NCI-H2107 (cell line): ENCODE results near the gene ZNF2.
A peak's percentile ranks its signal among the peaks of the same experiment; 100 is the strongest.
"Not testable (repeated sequence)": the region's sequence is repeated elsewhere in the genome, so short reads cannot be mapped to it uniquely, and the experiment has no call there.

Experiments used
- DNase-seq: peaks from one replicate; lab custom pipeline; 2025; lab: John Stamatoyannopoulos, UW

ZNF2 gene

DNA sequence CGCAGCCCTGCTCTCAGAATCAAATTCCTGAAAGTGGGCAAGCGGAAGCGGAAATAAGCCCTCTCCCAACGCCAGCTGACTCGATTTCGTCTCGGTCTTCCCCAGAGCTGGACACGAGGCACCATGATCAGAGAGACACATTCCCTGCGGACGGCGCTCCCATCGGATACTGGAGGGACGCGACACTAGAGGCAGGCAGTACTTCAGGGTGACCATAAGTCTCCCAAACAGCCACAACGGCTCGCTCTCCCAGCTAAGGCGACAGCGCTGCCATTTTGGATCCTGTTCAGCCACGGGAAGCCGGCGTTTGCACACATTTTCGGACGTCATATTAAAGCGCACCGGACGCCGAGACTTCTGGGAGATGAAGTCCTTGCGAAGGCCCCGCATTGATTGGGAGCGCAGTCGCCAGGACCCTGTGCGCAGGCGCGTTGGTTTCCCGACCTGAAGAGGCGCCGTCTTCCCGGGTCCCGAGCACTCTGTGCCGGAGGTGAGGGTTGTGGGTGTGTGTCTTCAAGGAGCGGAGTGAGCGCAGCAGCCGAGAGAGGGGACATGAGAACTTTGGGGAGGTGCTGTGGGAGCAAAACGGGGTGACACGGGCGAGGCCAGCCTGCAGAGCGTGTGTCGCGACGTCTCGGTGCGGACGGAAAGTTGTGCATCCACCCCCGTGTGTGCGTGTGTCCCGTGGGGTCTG, at the start of gene ZNF2:
Gene ZNF2 (plus strand): TSS at position 439 of the 694 bp plus-strand sequence. CDS start 10,418 bp downstream, outside the sequence.
- peak; percentile 96 for DNase-seq

GRCh38 chr2:95121093-95121406, 44.6 kb upstream of the ZNF2 start:
- no peak for DNase-seq

- DNase-seq: peak; percentile 63
Measured at GRCh38 chr2:95121407-95122196, 44.0 kb upstream of the ZNF2 start, which contains the start of gene MRPS5. TSS of gene MRPS5 (minus strand) at chr2:95121808. CDS start at chr2:95121791, 17 bp downstream.

DNA sequence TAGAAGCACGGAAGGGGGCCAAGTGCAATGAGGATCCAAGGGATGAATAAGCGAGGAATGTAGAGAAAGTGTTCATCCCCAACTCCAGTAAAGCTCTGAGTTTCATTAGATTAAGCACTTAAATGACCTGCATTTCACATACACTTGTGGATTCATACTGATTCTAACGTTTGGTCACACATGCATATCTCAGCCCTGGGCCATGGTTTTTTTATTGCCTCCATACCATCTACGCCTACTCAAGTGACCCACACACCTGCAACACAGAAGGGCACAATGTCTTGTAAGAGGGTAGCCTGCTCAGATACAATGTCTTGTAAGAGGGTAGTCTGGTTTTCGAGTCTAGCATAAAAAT, 43.4 kb upstream of the ZNF2 start:
- DNase-seq: no peak

GRCh38 chr2:95138702-95139101, 26.9 kb upstream of the ZNF2 start:
- no peak for DNase-seq

- no peak for DNase-seq
Measured at GRCh38 chr2:95143838-95144237, 21.8 kb upstream of the ZNF2 start.

DNA sequence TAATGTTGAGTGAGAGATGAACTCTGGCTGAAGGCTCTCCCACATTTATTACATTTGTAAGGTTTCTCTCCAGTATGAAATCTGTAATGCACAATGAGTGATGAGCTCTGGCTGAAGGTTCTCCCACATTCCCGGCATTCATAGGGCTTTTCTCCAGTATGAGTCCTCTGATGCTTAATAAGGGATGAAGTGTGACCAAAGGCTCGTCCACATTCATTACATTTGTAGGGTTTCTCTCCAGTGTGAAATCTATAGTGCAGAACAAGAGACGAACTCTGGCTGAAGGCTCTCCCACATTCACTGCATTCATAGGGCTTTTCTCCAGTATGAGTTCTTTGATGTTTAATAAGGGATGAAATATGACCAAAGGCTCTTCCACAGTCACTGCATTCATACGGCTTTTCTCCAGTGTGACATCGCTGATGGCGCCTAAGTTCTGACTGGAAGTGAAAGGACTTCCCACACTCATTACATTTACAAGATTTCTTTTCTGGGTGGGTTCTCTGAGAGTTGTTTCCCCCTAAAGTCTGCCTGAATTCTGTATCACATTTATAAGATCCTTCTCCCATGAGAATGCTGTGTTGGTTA, 16.1 kb upstream of the ZNF2 start:
- DNase-seq: no peak

GRCh38 chr2:95158441-95158840, 7.2 kb upstream of the ZNF2 start:
- DNase-seq: no peak

- no peak for DNase-seq
Measured at GRCh38 chr2:95158891-95159619, 6.6 kb upstream of the ZNF2 start.

DNA sequence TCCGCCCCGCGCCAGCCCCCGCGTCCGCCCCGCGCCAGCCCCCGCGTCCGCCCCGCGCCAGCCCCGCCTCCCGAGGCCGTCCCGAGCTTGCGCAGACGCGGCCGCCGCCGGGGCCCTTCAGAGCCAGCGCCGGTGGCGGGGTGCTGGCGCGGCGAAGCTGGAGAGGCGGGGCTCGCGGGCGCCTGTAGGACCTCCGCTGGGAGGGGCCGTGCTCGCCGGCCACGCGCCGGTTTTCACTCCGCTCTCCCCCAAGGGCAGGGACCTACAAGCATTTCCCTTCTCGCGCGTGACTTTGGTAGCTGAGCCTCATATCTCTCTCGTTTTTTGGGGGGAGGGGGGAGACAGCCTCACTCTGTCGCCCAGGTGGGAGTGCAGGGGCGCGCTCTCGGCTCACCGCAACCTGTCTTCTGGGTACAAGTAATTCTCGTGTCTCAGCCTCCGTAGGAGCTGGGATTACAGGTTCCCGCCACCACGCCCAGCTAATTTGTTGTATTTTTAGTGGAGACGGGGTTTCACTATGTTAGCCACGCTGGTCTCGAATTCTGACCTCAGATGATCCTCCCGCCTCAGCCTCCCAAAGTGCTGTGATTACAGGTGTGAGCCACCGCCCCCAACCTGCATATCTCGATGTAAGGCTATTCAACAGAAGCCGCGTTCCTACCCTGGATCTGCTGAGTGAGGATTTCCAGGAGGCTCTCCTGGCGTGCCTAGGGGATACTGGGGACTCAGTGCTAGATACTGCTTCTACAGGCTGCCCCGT, 5.7 kb upstream of the ZNF2 start, which contains the start of gene ZNF514:
Gene ZNF514 (minus strand): TSS at position 159 of the 760 bp plus-strand sequence. CDS start 6,595 bp downstream, outside the sequence.
- DNase-seq: no peak

- DNase-seq: no peak
Measured at GRCh38 chr2:95165030-95165370, 609 bp upstream of the ZNF2 start.

DNA sequence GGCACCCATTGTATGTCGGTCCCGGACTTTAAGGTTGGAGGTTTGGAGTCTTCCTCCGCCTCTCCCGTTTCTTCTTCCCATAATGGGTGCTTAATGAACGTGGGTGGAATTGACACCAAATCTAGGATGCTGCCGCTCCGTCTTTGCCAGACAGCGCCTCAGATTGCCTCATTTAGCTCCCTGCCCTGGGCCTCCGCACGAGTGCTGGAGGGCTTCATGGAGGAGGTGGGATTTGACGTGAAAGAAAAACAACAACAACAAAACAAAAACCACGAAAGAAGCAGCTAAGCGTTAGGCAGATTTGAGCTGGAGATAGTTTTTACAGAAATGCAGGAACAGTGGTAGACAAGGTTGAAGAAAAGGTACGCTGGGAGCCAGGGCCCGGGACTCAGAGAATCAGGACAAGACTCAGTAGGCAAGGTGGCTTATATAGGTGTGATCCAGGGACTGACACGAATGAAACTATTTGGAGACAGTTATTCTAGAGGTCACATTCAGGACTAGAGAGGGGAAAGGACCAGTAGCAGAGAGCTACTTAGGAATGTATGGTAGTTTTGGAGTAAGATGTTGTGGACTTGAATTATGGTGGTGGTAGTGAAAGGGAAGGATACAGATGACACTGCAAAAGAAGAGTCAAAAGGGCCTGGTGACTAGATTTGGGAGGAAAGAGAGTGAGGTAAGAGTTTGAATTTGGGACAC, 605 bp downstream of the ZNF2 start:
- DNase-seq: no peak

- DNase-seq: no peak
Measured at GRCh38 chr2:95171902-95172301, 6.3 kb downstream of the ZNF2 start.

DNA sequence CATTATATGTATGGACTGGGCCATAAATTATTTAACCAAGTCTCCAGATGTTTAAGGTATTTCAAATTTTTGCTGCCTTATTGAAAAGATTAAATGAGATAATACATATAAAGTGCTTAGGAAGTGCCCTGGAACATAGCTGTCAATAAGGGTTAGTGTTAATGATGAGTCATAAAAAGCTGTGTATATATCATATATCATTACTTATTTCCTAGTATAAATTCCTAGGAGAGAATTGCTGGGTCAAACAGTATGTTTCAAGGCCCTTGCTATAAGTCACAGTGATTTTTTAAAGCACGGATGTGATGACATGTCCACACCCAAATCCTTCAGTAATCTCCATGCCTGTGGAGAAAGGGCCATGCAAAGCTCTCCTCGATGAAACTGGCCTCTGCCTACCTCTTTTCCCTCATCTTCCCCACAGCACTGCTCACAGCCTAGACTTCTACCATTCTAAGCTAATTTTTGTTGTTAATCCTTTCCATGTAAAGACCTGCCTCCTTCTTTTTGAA, 8.5 kb downstream of the ZNF2 start:
- DNase-seq: no peak

GRCh38 chr2:95179451-95179850, 13.8 kb downstream of the ZNF2 start:
- no peak for DNase-seq

DNA sequence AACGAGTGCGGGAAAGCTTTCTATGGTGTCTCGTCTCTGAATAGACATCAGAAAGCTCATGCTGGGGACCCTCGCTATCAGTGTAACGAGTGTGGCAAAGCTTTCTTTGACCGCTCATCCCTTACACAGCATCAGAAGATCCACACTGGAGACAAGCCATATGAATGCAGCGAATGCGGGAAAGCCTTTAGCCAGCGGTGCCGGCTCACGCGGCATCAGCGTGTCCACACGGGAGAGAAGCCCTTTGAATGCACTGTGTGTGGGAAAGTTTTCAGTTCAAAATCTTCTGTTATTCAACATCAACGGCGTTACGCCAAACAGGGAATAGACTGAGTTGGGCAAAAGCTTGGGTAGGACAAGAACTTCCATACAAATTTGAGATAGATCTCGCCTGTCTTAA, 16.2 kb downstream of the ZNF2 start:
- no peak for DNase-seq

DNA sequence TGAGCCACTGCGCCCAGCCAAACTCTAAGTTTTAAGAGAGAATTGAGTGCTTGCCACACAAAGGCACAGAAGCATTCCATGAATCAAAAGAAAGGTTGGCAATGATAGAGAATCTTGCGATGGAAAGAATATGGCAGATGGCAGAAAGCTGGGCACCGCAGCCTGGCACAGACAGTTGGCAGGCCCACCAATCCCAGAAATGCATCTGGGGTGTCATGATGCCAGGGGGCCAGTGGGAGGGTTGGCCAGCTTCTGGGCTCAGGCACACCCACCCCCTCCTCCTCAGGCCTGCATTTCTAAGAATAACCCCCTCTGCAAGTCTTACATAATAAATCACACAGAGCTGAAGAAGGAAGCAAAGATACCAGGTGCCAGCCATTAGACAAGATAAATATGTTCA, 19.6 kb downstream of the ZNF2 start:
- DNase-seq: no peak

- no peak for DNase-seq
Measured at GRCh38 chr2:95185973-95186372, 20.4 kb downstream of the ZNF2 start.

GRCh38 chr2:95192956-95193355, 27.3 kb downstream of the ZNF2 start:
- DNase-seq: not testable (repeated sequence)

DNA sequence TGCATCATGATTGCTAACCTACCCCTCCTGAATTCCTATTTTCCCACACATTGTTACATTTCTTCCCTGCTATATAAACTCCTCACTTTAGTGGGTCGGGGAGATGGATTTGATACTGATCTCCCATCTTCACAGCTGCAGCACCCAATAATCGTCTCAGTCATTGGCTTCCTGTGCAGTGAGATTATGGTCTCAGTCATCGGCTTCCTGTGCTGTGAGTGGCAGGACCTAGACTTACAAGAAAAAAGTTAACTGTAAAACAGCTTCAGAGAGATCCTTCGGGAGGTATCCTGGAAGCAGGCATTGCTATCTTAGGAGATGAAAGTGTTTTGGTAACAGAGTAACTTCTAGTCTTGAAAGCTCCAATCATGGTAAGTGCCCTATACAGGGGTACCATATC, 38.3 kb downstream of the ZNF2 start:
- no peak for DNase-seq

GRCh38 chr2:95204396-95204795, 38.8 kb downstream of the ZNF2 start:
- no peak for DNase-seq
